SHP77 treated with DMSO at 0.1 percent for 48 hours (cell line): ENCODE results near the gene PMVK.

ENCODE experiments used
- DNase-seq: peaks from one replicate; lab custom pipeline; 2025; lab: John Stamatoyannopoulos, UW

The PMVK gene

GRCh38 chr1:154966111-154966510, 29.6 kb upstream of the PMVK start:
- DNase-seq, result no peak

DNA sequence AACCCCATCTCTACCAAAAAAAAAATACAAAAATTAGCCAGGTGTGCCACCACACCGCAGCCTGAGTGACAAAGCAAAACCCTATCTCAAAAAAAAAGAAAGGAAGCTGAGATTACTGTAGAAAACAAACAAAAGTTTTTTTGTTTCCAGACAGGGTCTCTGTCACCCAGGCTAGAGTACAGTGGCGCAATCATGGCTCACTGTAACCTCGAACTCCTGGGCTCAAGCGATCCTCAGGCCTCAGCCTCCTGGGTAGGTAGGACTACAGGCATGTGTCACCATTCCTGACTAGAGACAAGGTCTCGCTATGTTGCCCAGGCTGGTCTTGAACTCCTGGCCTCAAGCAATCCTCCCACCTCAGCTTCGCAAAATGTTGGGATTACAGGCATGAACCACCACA, 27.8 kb upstream of the PMVK start:
- DNase-seq, result no peak

GRCh38 chr1:154963643-154964042, 27.1 kb upstream of the PMVK start:
- no peak for DNase-seq

DNA sequence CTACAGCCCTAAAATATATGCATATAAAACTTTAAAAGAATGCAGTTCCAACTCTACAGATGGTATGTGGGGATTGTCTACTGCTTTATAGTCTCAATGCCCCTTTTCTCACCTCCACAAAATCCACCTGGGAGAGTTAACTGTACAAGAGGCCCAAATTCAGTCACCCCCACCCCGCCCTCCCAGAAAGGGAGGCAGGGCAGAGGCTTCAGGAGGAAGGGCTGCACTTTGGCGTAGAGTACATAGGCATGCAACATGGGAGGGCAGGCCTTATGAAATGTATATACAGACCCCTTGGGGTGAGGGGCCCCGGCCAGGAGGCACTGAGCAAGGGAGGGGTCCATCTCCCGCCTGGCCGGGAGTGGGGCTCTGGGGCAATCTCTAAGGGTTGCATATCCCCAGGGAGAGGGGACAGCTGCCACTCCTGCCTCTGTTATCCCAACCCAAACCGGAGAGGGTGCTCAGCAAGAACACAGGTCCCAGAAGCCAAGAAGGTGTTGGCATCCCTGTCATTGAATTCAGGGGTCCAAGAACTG, 26.3 kb upstream of the PMVK start:
- no peak for DNase-seq

DNA sequence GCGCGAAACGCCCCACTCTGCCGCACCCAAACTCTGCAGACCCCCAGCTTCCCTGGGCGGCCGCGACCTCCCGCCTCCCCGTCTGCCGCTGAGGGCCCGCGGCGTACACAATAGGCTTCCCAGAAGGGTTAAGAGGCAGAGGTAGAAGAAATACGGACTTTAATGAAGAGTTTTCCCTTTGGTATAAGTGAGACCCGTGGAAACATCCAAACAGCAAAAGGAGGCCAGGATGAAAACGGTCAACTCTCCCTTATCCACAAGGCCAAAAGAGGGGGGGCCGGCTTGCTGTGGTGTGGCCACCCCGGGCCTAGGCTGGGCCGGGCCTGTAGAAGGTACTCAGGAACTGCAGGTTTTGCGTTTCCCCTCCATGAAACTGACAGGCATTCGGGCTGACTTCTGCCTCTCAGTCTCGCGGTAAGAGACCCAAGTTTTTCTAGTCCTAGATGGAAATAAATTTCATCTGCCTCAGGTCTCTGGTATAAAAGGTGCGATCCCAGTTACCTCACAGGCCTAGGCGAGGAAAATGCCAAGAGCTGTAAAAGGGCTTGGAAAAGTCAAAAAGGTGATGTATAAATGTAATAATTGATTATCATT, 25.7 kb upstream of the PMVK start:
- peak; percentile 59 for DNase-seq

DNA sequence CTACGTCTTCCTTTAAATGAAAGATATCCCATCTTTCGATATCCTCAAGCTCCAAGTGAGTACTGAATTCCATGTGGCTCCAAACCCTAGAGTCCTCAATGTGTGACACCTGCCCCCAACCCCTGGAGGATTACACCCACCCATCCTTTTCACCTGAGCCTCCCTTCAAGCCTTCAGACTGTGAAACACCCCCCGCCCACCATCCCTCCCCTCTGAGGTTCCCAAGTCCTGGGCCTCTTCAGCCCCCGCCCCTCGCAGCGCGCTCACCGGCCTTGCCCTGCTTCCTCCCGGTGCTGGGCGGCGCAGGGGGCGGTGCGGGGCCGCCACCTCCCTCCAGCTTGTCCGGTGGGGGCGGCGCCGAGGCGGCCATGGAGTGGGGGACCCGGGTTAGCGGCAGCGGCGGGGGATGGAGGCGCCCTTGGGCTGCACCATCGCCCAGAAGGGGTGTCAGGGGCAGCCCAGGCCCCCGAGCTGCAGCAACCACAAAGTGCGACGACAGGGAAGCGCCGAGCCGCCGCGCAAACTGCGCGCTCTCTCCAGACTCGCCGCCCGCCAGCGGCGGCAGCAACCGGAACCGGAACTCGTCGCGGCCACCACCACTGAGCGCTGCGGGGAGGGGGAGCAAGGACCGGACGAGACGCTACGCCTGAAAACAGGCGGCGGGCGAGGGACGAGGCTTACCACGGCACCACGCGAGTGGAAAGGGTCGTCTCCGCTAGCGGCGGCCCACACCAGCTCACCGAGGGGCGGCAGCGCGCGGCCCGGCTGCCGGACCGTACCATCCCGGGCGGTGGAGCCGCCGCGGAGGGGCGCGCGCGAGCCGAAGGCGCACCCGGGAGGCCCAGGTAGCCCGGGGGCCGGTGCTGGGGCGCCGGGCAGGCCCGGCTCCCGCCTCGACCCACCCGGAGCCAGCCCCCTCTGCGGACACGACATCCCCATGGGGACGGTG, 25.0 kb upstream of the PMVK start, which contains the start of gene PYGO2:
PYGO2 (minus strand) TSS at position 576 of the 949 bp plus-strand sequence; CDS start at position 370, 206 bp downstream.
- peak; percentile 88 for DNase-seq

DNA sequence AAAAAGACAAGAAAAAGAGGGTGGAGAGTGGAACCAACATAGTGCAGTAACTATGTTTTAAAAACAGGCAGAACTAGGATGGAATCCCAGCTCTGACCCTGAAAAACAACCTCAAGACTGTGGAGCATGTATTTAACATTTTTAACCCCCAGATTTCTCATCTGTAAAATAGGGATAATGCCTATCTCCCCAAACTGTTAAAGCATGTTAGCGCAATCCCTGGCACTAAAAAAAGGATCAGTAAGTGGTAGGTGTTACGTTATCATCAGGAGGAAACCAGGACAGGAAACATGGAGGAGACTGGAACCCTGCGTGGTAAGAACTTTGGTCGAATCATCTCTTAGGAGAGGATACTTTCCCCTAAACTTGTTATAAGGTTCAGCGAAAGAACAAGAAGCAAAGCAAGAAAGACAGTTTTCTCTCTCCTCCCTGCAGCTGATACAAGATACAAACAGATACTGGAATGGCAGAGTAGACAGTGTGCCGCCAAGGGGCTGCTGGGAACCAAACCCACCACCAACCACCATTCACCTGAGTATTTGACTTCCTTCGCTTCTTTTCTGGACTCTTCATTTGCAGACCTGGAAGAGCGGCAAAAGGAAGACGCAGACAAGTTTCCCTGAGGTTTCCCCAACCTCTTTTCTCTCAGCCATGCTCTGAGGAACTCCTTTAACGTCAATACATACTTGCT, 24.1 kb upstream of the PMVK start:
- DNase-seq, result no peak

DNA sequence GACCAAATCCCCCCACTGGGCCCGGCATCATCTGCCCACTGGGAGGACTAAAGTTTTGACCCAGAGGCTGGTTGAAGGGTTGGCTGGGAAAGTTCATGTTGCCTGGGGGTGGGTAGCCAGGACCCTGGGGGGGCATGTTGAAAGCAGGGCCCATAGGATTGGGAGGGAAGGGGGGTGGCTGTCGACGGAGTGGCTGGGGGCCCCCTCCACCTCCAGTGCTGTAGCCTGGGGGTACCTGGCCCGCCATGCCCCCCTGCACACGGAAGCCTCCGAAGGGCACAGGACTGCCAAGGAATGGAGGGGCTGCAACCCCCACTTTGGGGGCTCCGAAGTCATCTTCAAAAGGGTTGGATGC, 22.9 kb upstream of the PMVK start:
- DNase-seq, result no peak

DNA sequence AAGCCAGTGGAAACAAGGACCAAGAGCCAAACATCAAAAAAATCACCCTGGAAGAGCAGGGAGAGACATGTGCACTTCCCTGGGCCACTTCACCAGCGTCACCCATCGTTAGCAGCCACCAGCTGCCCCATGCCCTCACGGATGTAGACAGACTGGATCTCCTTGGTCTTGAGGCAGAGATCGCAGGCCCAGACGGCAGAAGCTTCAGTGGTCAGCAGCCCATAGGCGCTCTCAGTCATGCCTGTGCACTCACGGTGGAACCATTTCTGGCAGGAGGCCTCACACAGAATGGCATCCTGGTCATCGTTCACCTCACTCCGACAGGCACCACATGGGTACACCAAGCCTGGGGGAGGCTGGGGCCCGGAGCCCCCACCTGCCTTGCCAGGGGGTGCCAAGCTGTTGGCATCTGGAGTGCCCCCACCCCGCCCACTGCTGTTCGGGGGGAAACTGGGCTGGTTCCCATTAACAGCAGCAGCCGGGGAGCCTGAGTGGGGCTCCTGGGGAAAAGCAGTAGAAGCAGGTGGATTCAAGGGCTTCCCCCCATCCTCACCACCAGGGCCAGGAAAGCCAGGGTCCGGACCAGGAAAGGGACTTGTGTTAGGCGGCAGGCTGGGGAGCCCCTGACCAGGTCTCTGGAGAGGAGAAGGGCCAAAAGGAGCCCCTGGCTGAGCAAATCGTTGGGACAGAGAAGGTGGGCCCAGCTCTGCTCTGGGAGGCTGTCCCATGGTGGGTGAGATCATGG, 22.3 kb upstream of the PMVK start:
- no peak for DNase-seq

DNA sequence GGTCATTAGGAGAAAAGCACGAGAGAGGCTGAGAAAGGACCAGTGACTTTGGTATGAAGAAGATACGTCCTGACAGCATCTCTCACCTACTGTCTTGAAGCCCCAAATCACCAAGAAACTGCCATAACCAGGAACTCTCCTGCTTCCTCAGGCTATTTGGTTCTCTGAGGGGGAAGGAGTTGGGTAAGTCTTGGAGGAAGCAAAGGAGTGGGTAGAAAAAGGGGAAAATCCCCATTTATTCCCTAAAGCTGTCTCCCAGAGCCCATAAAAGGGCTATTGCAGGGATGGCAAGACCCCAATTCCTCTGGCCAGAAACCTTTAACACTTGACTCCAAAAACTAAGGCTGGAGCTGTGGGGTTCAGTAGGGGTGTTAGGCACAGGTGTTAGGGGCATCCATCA, 21.5 kb upstream of the PMVK start:
- no peak for DNase-seq

DNA sequence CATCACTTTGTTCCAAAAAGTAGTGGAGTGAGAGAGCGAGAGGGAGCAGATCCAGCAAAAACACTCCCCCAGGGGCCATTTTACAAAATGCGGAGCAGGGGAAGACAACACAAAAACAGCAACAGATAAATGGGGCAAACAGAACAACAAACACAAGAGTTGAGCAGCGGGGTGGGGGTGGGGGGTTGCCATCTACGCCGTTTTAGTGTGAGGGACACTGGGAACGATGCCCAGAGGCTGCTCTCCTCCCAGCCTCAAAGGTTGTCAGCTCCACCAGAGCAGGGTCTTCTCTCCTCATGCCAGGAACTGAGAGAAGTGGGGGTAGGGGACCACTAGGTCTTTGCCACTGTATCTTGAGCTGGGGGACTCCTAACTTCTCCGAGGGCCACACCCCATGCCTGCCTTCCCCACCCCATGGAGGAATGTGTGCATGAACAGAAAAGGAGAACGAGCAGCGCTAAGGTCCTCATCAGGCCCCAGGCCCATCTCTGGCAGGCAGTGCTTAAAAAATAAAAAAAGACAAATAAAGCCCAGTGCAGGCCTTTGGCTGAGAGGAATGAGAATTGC, 20.7 kb upstream of the PMVK start:
- no peak for DNase-seq

- no peak for DNase-seq
Observed at GRCh38 chr1:154956544-154956941, 20.0 kb upstream of the PMVK start.

GRCh38 chr1:154955718-154956543, 19.4 kb upstream of the PMVK start, which contains the start of gene PBXIP1:
Gene PBXIP1, minus strand, starts transcription at chr1:154956099. Its CDS starts 2,378 bp downstream, at chr1:154953721.
- DNase-seq, result peak; percentile 96

DNA sequence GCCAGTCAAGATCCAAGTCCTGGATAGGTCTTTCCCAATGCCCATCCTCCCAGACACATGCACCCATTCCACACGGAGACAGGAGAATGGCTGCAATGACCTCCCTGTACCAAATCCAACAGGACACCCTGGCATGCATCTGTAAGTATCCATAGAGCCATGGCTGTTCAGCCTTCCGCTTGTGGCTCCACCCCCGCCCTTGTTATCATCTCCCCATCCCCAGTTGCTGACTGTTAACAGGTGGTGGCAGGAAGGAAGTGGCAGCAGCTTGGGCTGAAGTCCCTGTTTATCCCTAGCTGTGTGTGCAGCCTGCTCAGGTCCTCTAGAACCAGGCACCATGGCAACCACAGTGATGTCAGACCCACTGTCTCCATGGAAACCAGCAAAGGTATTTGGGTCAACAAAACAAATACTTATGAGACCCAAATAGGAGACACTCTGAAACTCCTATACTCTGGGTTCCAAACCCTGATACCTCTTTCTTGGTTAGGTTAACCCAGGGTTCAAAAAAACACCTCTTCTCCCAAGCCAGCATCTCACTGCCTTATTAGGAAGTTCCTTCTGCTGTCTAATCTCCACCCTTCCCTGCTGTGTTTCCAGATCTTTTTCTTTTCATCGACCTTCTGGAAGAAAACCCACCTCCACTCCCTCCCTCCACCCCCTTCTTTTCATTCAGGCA, 18.7 kb upstream of the PMVK start:
- peak; percentile 83 for DNase-seq

GRCh38 chr1:154954541-154954940, 18.0 kb upstream of the PMVK start:
- DNase-seq, result no peak

DNA sequence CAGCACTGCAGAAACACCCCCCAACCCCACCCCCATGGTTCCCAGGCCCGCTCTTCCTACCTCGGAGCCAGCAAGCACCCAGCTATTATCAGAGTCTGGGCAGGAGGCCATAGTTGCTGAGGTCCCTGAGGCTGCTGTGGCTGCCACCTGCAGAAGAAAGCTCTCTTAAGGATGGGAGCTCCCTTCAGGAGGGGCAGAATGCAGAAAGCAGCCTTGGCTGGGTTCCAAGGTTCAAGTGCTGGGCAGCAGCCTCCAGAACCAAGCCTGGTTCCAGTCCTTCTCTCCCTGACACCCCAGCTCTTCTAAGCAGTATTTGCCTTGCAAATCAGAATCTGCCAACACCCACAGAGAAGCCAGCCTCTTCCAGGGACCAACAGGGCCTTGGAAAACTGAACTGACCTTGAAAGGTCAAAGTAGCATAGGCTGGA, 17.1 kb upstream of the PMVK start:
- DNase-seq, result no peak

DNA sequence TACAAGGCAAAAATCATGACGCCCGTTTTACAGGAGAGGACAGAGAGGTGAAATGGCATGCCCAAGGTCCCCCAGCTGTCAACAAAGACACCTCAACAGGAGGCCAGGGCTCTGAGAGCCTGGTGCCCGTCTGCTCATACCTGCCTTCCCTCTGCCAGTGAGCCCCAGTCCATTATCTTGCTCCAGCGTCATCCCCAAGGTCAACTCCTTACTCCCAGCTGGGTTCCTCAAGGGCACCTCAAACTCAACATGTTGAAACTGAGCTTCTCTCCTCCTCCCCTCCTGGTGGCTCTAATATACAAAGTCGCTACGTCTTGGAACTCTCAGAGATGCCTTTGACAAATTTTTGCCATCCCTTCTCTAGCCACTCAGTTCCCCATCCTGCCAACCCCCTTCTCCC, 16.1 kb upstream of the PMVK start:
- DNase-seq, result no peak

DNA sequence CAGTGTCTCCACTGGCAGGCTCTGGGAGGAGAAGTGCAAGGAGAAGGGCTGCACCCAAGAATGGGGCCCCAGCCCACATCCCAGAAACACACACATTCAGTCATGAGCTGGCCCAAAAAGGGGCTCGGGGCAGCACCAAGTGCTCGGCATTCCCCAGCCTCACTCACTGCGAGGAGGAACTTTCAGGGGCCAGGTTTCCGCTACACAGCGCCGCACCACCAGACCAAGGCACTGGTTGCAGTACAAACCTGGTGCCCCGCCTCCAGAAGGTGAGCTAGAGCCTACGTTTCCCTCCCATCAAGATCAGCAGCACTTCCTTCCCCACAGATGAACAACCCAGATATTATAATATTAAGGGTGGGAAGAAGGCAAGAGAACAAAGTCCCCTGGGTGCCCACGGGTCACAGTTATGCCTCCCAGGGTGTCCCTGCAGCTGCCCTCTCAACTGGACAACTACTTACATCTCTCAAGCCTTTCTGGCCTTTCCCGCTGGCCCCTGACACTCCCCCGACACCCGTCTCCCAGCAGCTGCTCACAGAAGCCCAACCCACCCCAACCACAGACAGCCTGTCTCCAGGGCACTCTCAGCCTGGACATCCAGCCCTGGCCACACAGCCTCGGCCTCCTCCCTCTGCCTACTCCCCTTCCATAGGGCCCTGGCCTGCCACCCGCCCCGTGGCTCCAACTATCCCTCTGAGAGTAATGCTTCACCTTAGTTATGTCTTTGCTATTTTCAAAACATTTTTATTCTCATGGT, 15.6 kb upstream of the PMVK start:
- no peak for DNase-seq

- DNase-seq, result no peak
Observed at GRCh38 chr1:154948079-154948478, 11.6 kb upstream of the PMVK start.
